RWPE2 (cell line): Measurements from ENCODE around the gene EPS15.

Experiments used
- ATAC-seq: fragments of 200-7000 bp; cut with Tn5 transposase; 3 replicates; pipeline ENCODE4 v1.9.1; 2021; ENCODE audit warnings: low read depth
- DNase-seq: peaks from one replicate; pipeline ENCODE4 v3.0.0-alpha.2; 2020; ENCODE audit warnings: low spot score
- H3K27ac ChIP-seq: fragments of 450-650 bp; 2 replicates; pipeline ENCODE4 v1.5.1; 2017; ENCODE audit warnings: mild to moderate bottlenecking; ENCODE audit not compliant: poor library complexity, severe bottlenecking
- H3K27me3 ChIP-seq: fragments of 250-450 bp; sonication (Bioruptor Pico); 2 replicates; pipeline ENCODE4 v1.5.1; 2021; ENCODE audit warnings: mild to moderate bottlenecking, moderate library complexity; ENCODE audit not compliant: insufficient read depth, poor library complexity, severe bottlenecking
- H3K36me3 ChIP-seq: fragments of 250-450 bp; sonication (Bioruptor Pico); 2 replicates; pipeline ENCODE4 v1.5.1; 2020; ENCODE audit warnings: low read depth, mild to moderate bottlenecking, moderate library complexity
- H3K4me1 ChIP-seq: fragments of 250-450 bp; sonication (Bioruptor Pico); 2 replicates; pipeline ENCODE4 v1.5.1; 2021; ENCODE audit warnings: mild to moderate bottlenecking, moderate library complexity; ENCODE audit not compliant: insufficient read depth, poor library complexity, severe bottlenecking
- H3K4me3 ChIP-seq: fragments of 250-450 bp; sonication (Bioruptor Pico); 2 replicates; pipeline ENCODE4 v1.5.1; 2021; ENCODE audit warnings: mild to moderate bottlenecking, moderate library complexity; ENCODE audit not compliant: severe bottlenecking
- H3K9me3 ChIP-seq: fragments of 250-450 bp; sonication (Bioruptor Pico); 2 replicates; pipeline ENCODE4 v1.5.1; 2021; ENCODE audit warnings: mild to moderate bottlenecking, moderate library complexity; ENCODE audit not compliant: severe bottlenecking
- TF ChIP-seq, protein P1 (sequence below): fragments of 450-650 bp; IDR thresholded peaks from one replicate; pipeline ENCODE4 v1.5.1; 2017; ENCODE audit warnings: mild to moderate bottlenecking, moderate library complexity; ENCODE audit not compliant: poor library complexity, severe bottlenecking

EPS15 gene

GRCh38 chr1:51385776-51386175, 133.3 kb downstream of the EPS15 start:
- Histone ChIP-seq H3K27me3 (no peaks in the 10 kb centered on the region), H3K9me3 (peaks cover 5% of the 10 kb centered on the region), H3K4me3 (no peak overlapping the region), H3K4me1 (no peaks in the 10 kb centered on the region), H3K36me3 (peaks cover 11% of the 10 kb centered on the region; the same call in 1 of the 2 replicates), H3K27ac (no peak overlapping the region)
- no peak for DNase-seq
- TF ChIP-seq, protein P1, sequence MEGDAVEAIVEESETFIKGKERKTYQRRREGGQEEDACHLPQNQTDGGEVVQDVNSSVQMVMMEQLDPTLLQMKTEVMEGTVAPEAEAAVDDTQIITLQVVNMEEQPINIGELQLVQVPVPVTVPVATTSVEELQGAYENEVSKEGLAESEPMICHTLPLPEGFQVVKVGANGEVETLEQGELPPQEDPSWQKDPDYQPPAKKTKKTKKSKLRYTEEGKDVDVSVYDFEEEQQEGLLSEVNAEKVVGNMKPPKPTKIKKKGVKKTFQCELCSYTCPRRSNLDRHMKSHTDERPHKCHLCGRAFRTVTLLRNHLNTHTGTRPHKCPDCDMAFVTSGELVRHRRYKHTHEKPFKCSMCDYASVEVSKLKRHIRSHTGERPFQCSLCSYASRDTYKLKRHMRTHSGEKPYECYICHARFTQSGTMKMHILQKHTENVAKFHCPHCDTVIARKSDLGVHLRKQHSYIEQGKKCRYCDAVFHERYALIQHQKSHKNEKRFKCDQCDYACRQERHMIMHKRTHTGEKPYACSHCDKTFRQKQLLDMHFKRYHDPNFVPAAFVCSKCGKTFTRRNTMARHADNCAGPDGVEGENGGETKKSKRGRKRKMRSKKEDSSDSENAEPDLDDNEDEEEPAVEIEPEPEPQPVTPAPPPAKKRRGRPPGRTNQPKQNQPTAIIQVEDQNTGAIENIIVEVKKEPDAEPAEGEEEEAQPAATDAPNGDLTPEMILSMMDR, result no peak
- no peak for ATAC-seq

- DNase-seq, result no peak
- TF ChIP-seq, protein P1, result no peak
- Histone ChIP-seq H3K4me1 (no peaks in the 10 kb centered on the region), H3K27ac (no peak overlapping the region), H3K27me3 (no peaks in the 10 kb centered on the region), H3K36me3 (peaks cover 13% of the 10 kb centered on the region; the same call in 1 of the 2 replicates), H3K9me3 (peaks cover 5% of the 10 kb centered on the region), H3K4me3 (no peak overlapping the region)
- no peak for ATAC-seq
These were observed 137.1 kb downstream of the EPS15 start for GRCh38 chr1:51381964-51382363.

DNA sequence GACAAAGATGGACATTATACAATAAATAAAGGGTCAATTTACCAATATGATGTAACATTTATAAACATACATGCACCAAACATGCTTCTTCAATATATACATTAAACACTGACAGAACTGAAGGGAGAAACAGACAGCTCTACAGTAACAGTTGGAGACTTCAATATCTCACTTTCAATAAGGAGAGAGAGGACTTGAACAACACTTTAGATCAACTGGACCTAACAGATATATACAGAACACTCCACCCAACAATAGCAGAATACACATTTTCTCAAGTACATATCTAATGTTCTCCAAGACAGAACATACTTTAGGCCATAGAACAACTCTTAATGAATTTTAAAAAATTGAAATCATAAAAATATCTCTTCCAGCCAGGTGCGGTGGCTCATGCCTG, 138.1 kb downstream of the EPS15 start:
- Histone ChIP-seq H3K27ac (no peak overlapping the region), H3K9me3 (peaks cover 5% of the 10 kb centered on the region), H3K36me3 (peaks cover 16% of the 10 kb centered on the region), H3K4me1 (no peaks in the 10 kb centered on the region), H3K4me3 (no peak overlapping the region), H3K27me3 (no peaks in the 10 kb centered on the region)
- no peak for ATAC-seq
- TF ChIP-seq, protein P1, result no peak
- DNase-seq, result no peak

- H3K27me3 ChIP-seq, result no peaks in the 10 kb centered on the region
- TF ChIP-seq, protein P1, result no peak
- peaks cover 14% of the 10 kb centered on the region for H3K36me3 ChIP-seq
- H3K4me3 ChIP-seq, result no peak overlapping the region
- DNase-seq (no peak), ATAC-seq (no peak)
- peaks cover 3% of the 10 kb centered on the region for H3K9me3 ChIP-seq
- no peak overlapping the region for H3K27ac ChIP-seq
- no peaks in the 10 kb centered on the region for H3K4me1 ChIP-seq
These were observed 140.2 kb downstream of the EPS15 start for GRCh38 chr1:51378871-51379270.

GRCh38 chr1:51373898-51374297, 145.2 kb downstream of the EPS15 start:
- H3K4me3 ChIP-seq, result no peak overlapping the region
- peaks cover 6% of the 10 kb centered on the region; the same call in 1 of the 2 replicates for H3K36me3 ChIP-seq
- H3K27me3 ChIP-seq, result no peaks in the 10 kb centered on the region
- TF ChIP-seq, protein P1, result no peak
- DNase-seq (no peak), ATAC-seq (no peak)
- no peak overlapping the region for H3K27ac ChIP-seq
- H3K9me3 ChIP-seq, result no peaks in the 10 kb centered on the region
- H3K4me1 ChIP-seq, result no peaks in the 10 kb centered on the region
